Ishikawa (cell line): ENCODE data around the gene GRXCR2.

Source experiments
- CREB1 ChIP-seq: IDR thresholded peaks from 2 replicates; pipeline ENCODE4 v1.6.1; 2012; ENCODE audit warnings: low read depth
- EGR1 ChIP-seq: IDR thresholded peaks from 2 replicates; pipeline ENCODE4 v1.6.1; 2012

DNA sequence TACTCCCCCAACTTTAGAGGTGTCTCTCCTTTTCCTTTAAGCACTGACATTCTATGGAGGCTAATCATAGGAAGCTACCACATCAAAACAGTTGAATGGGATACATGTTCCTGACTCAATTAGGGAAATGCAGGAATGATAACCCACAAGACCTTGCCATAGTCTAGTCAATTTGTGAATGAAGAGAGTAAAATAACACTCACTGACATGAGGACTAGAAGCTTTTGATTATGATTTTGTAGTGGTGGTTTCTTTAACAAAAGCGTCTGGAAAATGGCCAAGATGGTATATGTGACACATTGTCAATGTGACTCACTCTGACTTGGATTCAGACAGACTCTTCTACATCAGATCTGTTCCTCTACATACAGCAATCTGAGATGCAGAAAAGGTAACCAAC, 24.0 kb downstream of the GRXCR2 start:
- TF ChIP-seq EGR1: no peak
- no peak for TF ChIP-seq CREB1
